ENCODE data around the gene C11orf68. TPM values are rescaled to one million over a fixed set of nuclear protein-coding genes. Genes with fewer than 3 reads are reported as not detected.

Gene C11orf68
- total and polyA plus RNA-seq, 2 donors (not counting 1 experiment from before 2014, with no cell fraction given) = 34.9 to 50.6 TPM

GRCh38 chr11:65915101-65915820, 3.6 kb downstream of the C11orf68 start:
- CTCF ChIA-PET = interaction anchor here (2.5 kb wide), 1 partner anchor 25 kb away, joined by 8 read pairs; the partner anchor contains the start of gene CCDC85B

More at GRCh38 chr11:65915101-65915820, 3.6 kb downstream of the C11orf68 start:
- Histone ChIP-seq H3K9ac (ENCODE audit: low read length) (no peak overlapping the region), H3K4me1 (ENCODE audit: control insufficient read depth in 2 of 2, insufficient read depth in 2 of 2, low read length in 2 of 2) (peaks cover 12 to 45% of the 10 kb centered on the region in 2 donors), H3K4me2 (replicated peaks; ENCODE audit: low read depth, low read length, poor library complexity, severe bottlenecking) (no peak overlapping the region), H3K9me3 (ENCODE audit: control extremely low read depth in 1 of 3, control insufficient read depth in 2 of 3, insufficient read depth in 1 of 3, low read length in 2 of 3) (no peaks in the 10 kb centered on the region), H3K79me2 (ENCODE audit: control insufficient read depth, insufficient read depth, low read length) (peaks cover 39% of the 10 kb centered on the region), H3K36me3 (replicated peaks in 1 of 2; ENCODE audit: control extremely low read depth in 1 of 2, control insufficient read depth in 1 of 2, extremely low read depth in 1 of 2, insufficient read depth in 2 of 2, low read length in 1 of 2) (no peaks in the 10 kb centered on the region), H3K27me3 (replicated peaks in 1 of 4; ENCODE audit: control extremely low read depth in 1 of 4, control insufficient read depth in 3 of 4, insufficient read depth in 4 of 4, low read length in 3 of 4) (peaks cover 0 to 16% (median 3%) of the 10 kb centered on the region in 4 experiments), H4K20me1 (ENCODE audit: control insufficient read depth, insufficient read depth, low read length, poor library complexity, severe bottlenecking) (peaks cover 2% of the 10 kb centered on the region), H3K4me3 (ENCODE audit: control extremely low read depth in 1 of 5, extremely low read depth in 1 of 5, insufficient read depth in 1 of 5, low read depth in 2 of 5, low read length in 4 of 5) (no peak overlapping the region), H2AFZ (ENCODE audit: insufficient read depth, low read depth, low read length, poor library complexity, severe bottlenecking) (no peak overlapping the region), H3K27ac (ENCODE audit: low read length in 2 of 2) (no peak overlapping the region)
- ATAC-seq (ENCODE audit: low read depth) (no peak), DNase-seq (no peak)
- no peak for TF ChIP-seq EZH2 (IDR thresholded peaks at IDR 0.05; ENCODE audit: borderline replicate concordance, insufficient read depth, low read depth, low read length, poor library complexity, severe bottlenecking)
- no peak for TF ChIP-seq CTCF (IDR thresholded peaks at IDR 0.05)
- Mint-ChIP-seq H3K4me3 (peak overlapping the region; percentile 39), H3K27me3 (peaks cover 11% of the 10 kb centered on the region), H3K4me1 (peaks cover 41% of the 10 kb centered on the region), H3K27ac (peak overlapping the region; percentile 47), H3K9me3 (ENCODE audit: insufficient read depth) (no peaks in the 10 kb centered on the region)
- POLR2A ChIA-PET = no interaction called here
- intact Hi-C loops (cut with micrococcal nuclease) = no loop called here
- 55% methylated on average over 10 of the region's 10 CpGs for WGBS (ENCODE audit: insufficient coverage)
